ENCODE measurements around the gene SAMD13. TPM values are rescaled to one million over a fixed set of nuclear protein-coding genes. Genes with fewer than 3 reads are reported as not detected.

The SAMD13 gene
- total RNA-seq, 1 donor from 2014 or later: 2.0 TPM

DNA sequence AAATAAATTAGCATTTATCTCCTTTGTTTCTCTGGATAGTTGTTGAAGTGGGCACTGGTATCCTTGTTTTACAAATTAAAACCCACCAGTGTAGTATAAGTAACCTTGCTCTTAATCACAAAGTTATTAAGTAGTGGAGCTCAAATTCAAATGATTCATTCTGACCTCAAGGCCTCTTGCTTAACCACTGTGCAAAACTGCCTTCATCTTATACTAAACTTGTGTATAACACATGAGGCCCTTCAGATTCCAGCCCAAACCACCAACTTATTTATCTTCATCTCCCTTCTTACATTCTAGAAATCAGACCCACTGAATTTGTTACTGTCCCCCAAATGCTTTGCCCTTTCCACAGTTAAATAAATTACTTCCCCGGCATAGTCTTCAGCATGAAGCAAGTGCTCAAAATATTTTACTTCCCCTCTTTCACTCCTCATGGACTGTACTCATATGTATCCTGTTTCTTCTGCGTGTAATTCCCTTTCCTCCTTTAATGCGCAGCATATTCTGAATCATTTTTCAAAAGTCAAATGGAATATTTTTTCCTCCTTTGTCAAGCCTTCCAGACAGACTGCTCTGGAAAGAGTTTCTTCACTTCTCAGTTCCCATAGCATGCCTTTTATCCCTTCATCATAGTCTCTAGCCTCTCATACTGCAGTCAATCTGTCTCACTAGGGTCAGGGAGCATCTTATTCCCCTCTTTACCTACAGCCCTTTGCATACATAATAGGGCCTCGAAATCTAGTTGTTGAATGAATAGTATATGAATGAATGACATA, 77.8 kb downstream of the SAMD13 start:
- Histone ChIP-seq H3K4me1 (peaks cover 28% of the 10 kb centered on the region), H3K27ac (replicated peaks) (no peak overlapping the region), H3K4me3 (no peak overlapping the region), H3K9me3 (replicated peaks) (no peaks in the 10 kb centered on the region), H3K36me3 (no peaks in the 10 kb centered on the region), H3K27me3 (ENCODE audit: low read depth) (no peaks in the 10 kb centered on the region)
- no peak for DNase-seq
- intact Hi-C loops (cut with micrococcal nuclease): no loop called here
- TF ChIP-seq, protein P1, sequence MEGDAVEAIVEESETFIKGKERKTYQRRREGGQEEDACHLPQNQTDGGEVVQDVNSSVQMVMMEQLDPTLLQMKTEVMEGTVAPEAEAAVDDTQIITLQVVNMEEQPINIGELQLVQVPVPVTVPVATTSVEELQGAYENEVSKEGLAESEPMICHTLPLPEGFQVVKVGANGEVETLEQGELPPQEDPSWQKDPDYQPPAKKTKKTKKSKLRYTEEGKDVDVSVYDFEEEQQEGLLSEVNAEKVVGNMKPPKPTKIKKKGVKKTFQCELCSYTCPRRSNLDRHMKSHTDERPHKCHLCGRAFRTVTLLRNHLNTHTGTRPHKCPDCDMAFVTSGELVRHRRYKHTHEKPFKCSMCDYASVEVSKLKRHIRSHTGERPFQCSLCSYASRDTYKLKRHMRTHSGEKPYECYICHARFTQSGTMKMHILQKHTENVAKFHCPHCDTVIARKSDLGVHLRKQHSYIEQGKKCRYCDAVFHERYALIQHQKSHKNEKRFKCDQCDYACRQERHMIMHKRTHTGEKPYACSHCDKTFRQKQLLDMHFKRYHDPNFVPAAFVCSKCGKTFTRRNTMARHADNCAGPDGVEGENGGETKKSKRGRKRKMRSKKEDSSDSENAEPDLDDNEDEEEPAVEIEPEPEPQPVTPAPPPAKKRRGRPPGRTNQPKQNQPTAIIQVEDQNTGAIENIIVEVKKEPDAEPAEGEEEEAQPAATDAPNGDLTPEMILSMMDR (IDR thresholded peaks at IDR 0.05; ENCODE audit: borderline replicate concordance): no peak

DNA sequence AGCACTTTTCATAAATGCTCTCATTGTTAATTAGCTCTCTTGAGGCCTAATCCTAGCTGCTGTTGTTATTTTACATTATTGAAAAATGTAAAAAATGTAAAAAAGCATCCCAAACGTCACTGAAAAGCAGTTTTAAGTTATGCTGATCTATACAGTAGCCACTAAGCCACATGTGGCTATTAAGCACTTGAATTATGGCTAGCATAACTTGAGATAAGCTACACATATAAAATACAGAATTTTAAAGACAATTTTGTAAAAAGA, 78.3 kb downstream of the SAMD13 start:
- Histone ChIP-seq H3K27me3 (ENCODE audit: low read depth) (no peaks in the 10 kb centered on the region), H3K27ac (replicated peaks) (no peak overlapping the region), H3K9me3 (replicated peaks) (no peaks in the 10 kb centered on the region), H3K4me3 (no peak overlapping the region), H3K4me1 (peaks cover 23% of the 10 kb centered on the region), H3K36me3 (no peaks in the 10 kb centered on the region)
- no peak for DNase-seq
- intact Hi-C loops (cut with micrococcal nuclease): no loop called here
- TF ChIP-seq, protein P1 (IDR thresholded peaks at IDR 0.05; ENCODE audit: borderline replicate concordance): no peak

DNA sequence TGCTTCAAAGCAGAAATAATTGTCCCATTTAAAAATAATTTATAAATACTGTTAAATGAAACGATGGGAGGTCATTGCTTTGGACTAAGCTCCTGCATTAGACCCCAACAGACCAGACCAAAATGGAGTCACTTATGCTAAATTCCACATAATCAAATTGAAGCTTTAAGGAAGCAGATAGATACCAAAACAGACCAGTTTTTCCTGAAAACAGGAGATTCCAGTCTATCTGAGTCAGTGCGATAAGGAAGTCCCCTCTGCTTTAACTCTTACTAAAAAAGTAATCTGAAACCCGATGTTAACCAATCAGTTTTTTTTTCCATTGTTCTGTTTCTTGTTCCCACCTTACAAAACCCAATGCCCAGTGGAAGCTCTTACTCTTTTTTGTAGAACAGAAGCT, 80.6 kb downstream of the SAMD13 start:
- DNase-seq: no peak
- Histone ChIP-seq H3K4me1 (peaks cover 9% of the 10 kb centered on the region), H3K9me3 (replicated peaks) (no peaks in the 10 kb centered on the region), H3K4me3 (no peak overlapping the region), H3K27me3 (ENCODE audit: low read depth) (no peaks in the 10 kb centered on the region), H3K36me3 (no peaks in the 10 kb centered on the region), H3K27ac (replicated peaks) (no peak overlapping the region)
- intact Hi-C loops (cut with micrococcal nuclease): no loop called here
- TF ChIP-seq, protein P1 (IDR thresholded peaks at IDR 0.05; ENCODE audit: borderline replicate concordance): no peak

DNA sequence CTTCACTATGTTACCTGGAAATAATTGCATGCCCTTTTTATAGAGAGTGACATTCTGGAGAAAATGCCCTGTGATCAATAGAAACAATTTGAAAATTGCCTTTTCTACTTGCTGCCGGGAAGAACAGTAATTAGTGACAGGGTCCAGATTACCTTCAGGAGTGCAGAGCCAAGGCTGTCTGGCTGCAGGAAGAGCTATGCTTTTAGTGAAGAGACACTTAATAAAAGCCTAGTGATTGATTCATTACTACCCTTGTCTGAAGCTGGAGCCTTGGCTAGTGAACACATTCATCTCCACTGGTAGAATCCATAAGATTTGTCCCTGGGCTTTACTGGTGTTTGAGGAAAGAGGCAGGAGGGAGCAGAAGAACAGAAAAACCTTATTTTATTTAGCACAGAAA, 83.8 kb downstream of the SAMD13 start:
- Histone ChIP-seq H3K27ac (replicated peaks) (no peak overlapping the region), H3K4me3 (no peak overlapping the region), H3K4me1 (no peaks in the 10 kb centered on the region), H3K27me3 (ENCODE audit: low read depth) (no peaks in the 10 kb centered on the region), H3K9me3 (replicated peaks) (no peaks in the 10 kb centered on the region), H3K36me3 (no peaks in the 10 kb centered on the region)
- DNase-seq: no peak
- TF ChIP-seq, protein P1 (IDR thresholded peaks at IDR 0.05; ENCODE audit: borderline replicate concordance): no peak
- intact Hi-C loops (cut with micrococcal nuclease): no loop called here

DNA sequence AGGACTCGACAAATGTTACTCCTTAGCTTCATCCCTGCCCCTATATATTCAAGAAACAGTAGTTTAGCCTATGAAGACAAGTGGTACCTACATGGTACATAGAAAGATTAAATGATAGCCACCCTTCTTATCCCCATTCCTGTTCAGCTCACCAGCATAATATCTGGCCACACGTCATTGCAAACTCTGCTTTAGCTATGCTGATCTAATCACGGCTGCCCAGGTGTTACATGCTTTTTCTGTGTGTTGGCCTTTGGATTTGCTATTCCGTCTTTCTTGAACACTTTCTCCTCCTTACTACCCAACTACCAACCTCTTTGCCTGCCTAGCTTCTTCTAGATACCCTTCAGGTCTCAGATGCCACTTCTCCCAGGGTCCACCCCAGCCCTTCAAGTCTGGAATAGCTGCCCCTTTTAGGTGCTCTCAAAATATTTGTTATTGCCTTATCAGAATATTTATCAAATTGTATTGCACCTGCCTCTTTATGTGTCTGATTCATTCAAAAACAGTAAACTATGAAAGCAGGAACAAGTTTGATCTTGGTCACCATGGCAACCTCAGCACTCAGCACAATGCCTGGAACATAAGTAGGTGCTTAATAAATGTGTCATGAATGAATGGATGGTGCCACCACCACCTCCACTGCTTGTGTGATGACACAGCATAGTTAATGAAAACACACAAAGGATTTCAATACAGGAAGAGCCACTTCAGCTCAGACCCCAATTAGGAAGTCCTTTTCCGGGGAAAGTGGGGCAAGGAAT, 85.4 kb downstream of the SAMD13 start:
- Histone ChIP-seq H3K4me3 (no peak overlapping the region), H3K4me1 (no peaks in the 10 kb centered on the region), H3K36me3 (no peaks in the 10 kb centered on the region), H3K9me3 (replicated peaks) (no peaks in the 10 kb centered on the region), H3K27ac (replicated peaks) (no peak overlapping the region), H3K27me3 (ENCODE audit: low read depth) (no peaks in the 10 kb centered on the region)
- intact Hi-C loops (cut with micrococcal nuclease): no loop called here
- TF ChIP-seq, protein P1 (IDR thresholded peaks at IDR 0.05; ENCODE audit: borderline replicate concordance): no peak
- no peak for DNase-seq
